GM18867 (cell line): ENCODE results near the gene EIF4E3.
A peak's percentile ranks its signal among the peaks of the same experiment; 100 is the strongest.

Experiments used
- ATAC-seq: cut with Tn5 transposase; IDR thresholded peaks from one replicate; pipeline ENCODE4 v1.9.1; 2021; ENCODE audit warnings: mild to moderate bottlenecking, moderate library complexity; ENCODE audit not compliant: unreplicated experiment

EIF4E3 gene

GRCh38 chr3:71651625-71652024 lies 73.6 kb downstream of the EIF4E3 start:
- ATAC-seq: no peak

- no peak for ATAC-seq
These were observed 74.8 kb downstream of the EIF4E3 start for GRCh38 chr3:71650372-71650771.

DNA sequence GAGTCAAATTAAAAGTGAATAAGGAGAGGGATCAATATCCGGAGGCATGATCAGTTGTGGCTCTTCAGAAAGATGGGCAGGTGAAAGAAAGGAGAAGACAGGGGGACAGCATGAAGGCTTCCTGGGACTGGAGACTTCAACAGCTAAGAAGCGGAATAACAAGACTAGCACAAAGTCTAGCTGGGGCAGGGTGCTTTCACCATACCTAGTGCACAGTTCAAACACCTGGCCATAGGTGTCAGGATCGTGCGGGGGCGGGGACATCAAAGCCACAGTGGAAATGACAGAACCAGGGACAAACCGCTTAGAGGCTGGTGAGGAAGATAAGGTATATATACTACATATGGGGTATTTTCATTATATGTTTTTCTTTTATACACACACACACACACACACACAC lies 75.4 kb downstream of the EIF4E3 start:
- no peak for ATAC-seq

- no peak for ATAC-seq
These were observed 77.5 kb downstream of the EIF4E3 start for GRCh38 chr3:71647751-71648150.

- ATAC-seq: no peak
These were observed 78.2 kb downstream of the EIF4E3 start for GRCh38 chr3:71646971-71647370.

DNA sequence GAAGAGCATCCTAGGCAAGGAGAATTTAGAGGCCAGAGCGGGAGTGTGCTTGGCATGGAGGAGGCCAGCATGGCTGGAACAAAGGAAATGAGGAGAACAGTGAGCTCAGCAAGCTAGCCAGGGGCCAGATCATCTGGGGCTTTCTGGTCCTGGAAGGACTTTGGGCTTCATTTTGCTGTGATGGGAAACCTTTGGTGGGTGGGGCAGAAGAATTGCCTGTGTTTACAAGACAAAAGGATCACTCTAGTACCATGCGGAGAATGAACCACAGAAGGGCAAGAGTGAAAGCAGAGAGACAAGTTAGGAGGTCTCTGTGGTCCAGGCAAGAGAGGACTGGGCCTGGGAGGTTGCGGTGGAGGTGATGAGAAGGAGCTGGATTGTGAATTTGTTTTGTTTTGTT lies 80.1 kb downstream of the EIF4E3 start:
- ATAC-seq: no peak

GRCh38 chr3:71641674-71642073 lies 83.5 kb downstream of the EIF4E3 start:
- ATAC-seq: peak; percentile 71

DNA sequence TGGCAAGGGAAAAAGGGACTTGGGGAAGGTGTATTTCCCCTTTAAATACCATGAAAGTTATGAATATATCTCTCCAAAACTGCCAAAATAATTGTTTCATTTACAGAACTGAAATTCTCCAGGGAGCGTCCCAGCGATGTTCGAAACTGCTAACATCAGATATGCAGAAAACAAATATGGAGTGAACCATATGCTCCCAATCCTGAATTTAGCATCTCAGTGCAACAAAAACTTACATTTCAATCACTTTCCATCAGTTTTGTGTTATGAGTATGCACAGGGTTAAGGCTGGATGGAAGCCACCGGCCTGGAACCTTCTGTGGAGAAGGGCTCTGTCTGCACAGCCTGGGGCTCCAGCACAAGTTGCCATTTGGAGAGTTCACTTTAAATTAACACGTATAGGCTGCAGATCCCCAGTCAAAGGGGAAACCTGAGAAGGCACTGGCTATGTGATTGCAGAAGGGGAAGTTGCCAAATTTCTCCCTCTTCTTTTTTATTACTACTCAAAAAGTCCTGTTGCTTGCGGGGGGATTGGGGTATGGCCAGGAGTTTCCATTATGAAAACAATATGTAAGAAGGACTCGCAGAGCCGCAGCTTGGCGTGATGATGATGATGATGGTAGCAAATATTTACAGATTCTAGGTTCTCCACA lies 84.7 kb downstream of the EIF4E3 start:
- ATAC-seq: no peak

- ATAC-seq: no peak
These were observed 88.7 kb downstream of the EIF4E3 start for GRCh38 chr3:71636482-71636881.

- no peak for ATAC-seq
These were observed 89.2 kb downstream of the EIF4E3 start for GRCh38 chr3:71636001-71636400.

GRCh38 chr3:71634671-71635070 lies 90.5 kb downstream of the EIF4E3 start:
- no peak for ATAC-seq

- no peak for ATAC-seq
These were observed 95.5 kb downstream of the EIF4E3 start for GRCh38 chr3:71629711-71630110.

DNA sequence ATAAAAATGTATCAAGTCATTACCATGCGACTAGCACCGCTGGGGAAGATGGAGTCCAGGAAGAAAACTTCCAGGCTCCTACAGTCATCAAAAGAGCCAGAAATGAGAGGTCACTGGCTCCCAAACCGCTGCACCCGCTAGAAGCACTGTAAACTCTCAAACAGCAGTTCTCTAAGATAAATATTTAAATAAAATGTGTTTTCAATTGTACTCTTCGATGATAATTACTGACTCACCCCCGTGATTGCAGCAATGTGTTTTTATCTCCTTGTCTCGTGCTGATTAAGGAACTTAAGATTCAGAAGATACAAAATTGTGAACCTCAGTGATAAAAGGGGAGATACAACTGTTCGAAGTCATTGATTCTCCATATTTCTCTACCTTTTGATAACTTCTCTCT lies 95.9 kb downstream of the EIF4E3 start:
- no peak for ATAC-seq

- no peak for ATAC-seq
These were observed 96.7 kb downstream of the EIF4E3 start for GRCh38 chr3:71628522-71628921.

- no peak for ATAC-seq
These were observed 99.5 kb downstream of the EIF4E3 start for GRCh38 chr3:71625676-71626075.
